HG03103 (cell line): ENCODE measurements around the gene NUBPL.

Experiments used
- ATAC-seq: cut with Tn5 transposase; IDR thresholded peaks from one replicate; pipeline ENCODE4 v1.9.1; 2021; ENCODE audit warnings: low read depth; ENCODE audit not compliant: unreplicated experiment

NUBPL gene

GRCh38 chr14:31898838-31899528 lies 337.8 kb downstream of the NUBPL start:
- no peak for ATAC-seq

DNA sequence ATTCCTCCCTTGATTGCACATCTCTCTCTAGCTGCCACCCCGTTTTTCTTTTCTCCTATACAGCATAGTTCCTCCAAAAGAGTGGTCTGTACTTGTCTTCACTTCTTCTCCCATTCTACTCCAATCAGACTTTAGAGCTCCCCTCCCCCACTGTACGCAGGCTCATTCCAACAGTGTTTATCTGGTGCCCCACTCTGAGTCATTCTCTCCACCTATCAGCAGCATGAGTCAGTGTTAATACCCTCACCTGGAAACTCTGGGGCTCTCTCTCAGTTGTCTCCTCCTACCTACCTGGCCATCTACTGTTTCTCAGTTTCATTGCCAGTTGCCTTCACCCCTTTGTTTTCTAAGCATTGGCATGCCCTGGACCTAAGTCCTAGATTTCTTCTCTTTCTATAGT lies 340.8 kb downstream of the NUBPL start:
- no peak for ATAC-seq

- no peak for ATAC-seq
Measured at GRCh38 chr14:31902945-31903646, 341.9 kb downstream of the NUBPL start.

GRCh38 chr14:31909977-31910376 lies 348.8 kb downstream of the NUBPL start:
- ATAC-seq, result no peak
